Sigmoid colon (tissue), 7 donors: ENCODE data around the gene OAS3. TPM values are rescaled to one million over a fixed set of nuclear protein-coding genes. Genes with fewer than 3 reads are reported as not detected.
"Not testable (repeated sequence)": the region's sequence is repeated elsewhere in the genome, so short reads cannot be mapped to it uniquely, and the experiment has no call there.

Experiments
- DNase-seq: peaks from one replicate; pipeline ENCODE4 v3.0.0-alpha.2; 2019
- H3K27ac ChIP-seq, 4 donors: fragments of 200-600 bp; sonication (generic); one replicate each; pipeline ENCODE4 v1.5.1; 2016 to 2019; ENCODE audit warnings: mild to moderate bottlenecking in 1 of 4
- H3K27me3 ChIP-seq, 3 donors: fragments of 200-600 bp; sonication (generic); one replicate each; pipeline ENCODE4 v1.5.1; 2019; ENCODE audit warnings: mild to moderate bottlenecking in 1 of 3
- H3K36me3 ChIP-seq, 4 donors: fragments of 200-600 bp; sonication (generic); one replicate each; pipeline ENCODE4 v1.5.1; 2016 to 2019
- H3K4me1 ChIP-seq, 4 donors: fragments of 200-600 bp; sonication (generic); one replicate each; pipeline ENCODE4 v1.5.1; 2017 to 2019
- H3K4me3 ChIP-seq, 4 donors: fragments of 200-600 bp; sonication (generic); one replicate each; pipeline ENCODE4 v1.5.1; 2017 to 2019; ENCODE audit warnings: mild to moderate bottlenecking in 2 of 4, moderate library complexity in 1 of 4
- H3K9me3 ChIP-seq, 4 donors: fragments of 200-600 bp in 3 of 4; sonication (generic) in 3 of 4; one replicate each; pipeline versions ENCODE4 v1.5.1 to v1.6.1; 2013 to 2019
- EP300 ChIP-seq, 4 donors: sonication (generic); formaldehyde crosslinking; IDR thresholded peaks; one replicate each; pipeline ENCODE4 v1.6.1; 2017; ENCODE audit warnings: antibody characterized with exemption in 4 of 4
- POLR2A ChIP-seq, 2 donors: fragments of 450-650 bp; IDR thresholded peaks; one replicate each; pipeline ENCODE4 v1.6.1; 2016; ENCODE audit warnings: antibody characterized with exemption in 2 of 2, mild to moderate bottlenecking in 2 of 2, moderate library complexity in 2 of 2
- POLR2AphosphoS5 ChIP-seq, 4 donors: sonication (generic); formaldehyde crosslinking; IDR thresholded peaks; one replicate each; pipeline ENCODE4 v1.6.1; 2017; ENCODE audit warnings: antibody characterized with exemption in 4 of 4
- WGBS, 2 donors: extraction: QIAGEN DNeasy Blood & Tissue Kit; methylation state at CpG; one replicate each; pipeline ENCODE4 v1.1.7; 2013; 5-methylcytosine and 5-hydroxymethylcytosine counted together
- intact Hi-C: fragments of 100-400 bp; cut with DNase I; formaldehyde crosslinking; loops from one replicate; pipeline ENCODE4 v1.15.1; 2023
- polyA plus RNA-seq, 3 donors: library from polyadenylated mRNA; stranded (reverse); fragments of 200-250 nt; gene quantifications; one replicate each; pipeline ENCODE4 v1.2.3, GENCODE V29; 2013
- total RNA-seq, 4 donors: library from RNA; depleted of rRNA; stranded (reverse); fragments of >200 nt; gene quantifications; one replicate each; pipeline ENCODE4 v1.1.0, GENCODE V29; 2016
- TF ChIP-seq, protein P1 (sequence below), 4 experiments: fragments of 450-650 bp in 3 of 4; fragments of 200-600 bp in 1 of 4; IDR thresholded peaks; one replicate each; pipeline ENCODE4 v1.5.1; 2016 to 2019; ENCODE audit warnings: antibody characterized with exemption in 4 of 4, mild to moderate bottlenecking in 3 of 4, moderate library complexity in 2 of 4
- donor health status: healthy with polysubstance abuse.
- donor health status: Bipolar disorder and iron deficiency.
- donor health status: healthy.

OAS3 gene
- total and polyA plus RNA-seq, 7 donors: 1.8 to 37.0 (median 6.1) TPM

GRCh38 chr12:112919121-112919520, 19.2 kb upstream of the OAS3 start:
- no peak overlapping the region for H3K27ac ChIP-seq
- TF ChIP-seq POLR2AphosphoS5 (IDR thresholded peaks at IDR 0.05) (no peak), EP300 (IDR thresholded peaks at IDR 0.05) (no peak), POLR2A (IDR thresholded peaks at IDR 0.05) (no peak)
- TF ChIP-seq, protein P1, sequence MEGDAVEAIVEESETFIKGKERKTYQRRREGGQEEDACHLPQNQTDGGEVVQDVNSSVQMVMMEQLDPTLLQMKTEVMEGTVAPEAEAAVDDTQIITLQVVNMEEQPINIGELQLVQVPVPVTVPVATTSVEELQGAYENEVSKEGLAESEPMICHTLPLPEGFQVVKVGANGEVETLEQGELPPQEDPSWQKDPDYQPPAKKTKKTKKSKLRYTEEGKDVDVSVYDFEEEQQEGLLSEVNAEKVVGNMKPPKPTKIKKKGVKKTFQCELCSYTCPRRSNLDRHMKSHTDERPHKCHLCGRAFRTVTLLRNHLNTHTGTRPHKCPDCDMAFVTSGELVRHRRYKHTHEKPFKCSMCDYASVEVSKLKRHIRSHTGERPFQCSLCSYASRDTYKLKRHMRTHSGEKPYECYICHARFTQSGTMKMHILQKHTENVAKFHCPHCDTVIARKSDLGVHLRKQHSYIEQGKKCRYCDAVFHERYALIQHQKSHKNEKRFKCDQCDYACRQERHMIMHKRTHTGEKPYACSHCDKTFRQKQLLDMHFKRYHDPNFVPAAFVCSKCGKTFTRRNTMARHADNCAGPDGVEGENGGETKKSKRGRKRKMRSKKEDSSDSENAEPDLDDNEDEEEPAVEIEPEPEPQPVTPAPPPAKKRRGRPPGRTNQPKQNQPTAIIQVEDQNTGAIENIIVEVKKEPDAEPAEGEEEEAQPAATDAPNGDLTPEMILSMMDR (IDR thresholded peaks at IDR 0.05): no peak
- no peak for DNase-seq
- intact Hi-C loops: no loop called here
- no peaks in the 10 kb centered on the region for H3K9me3 ChIP-seq
- 85 to 95% methylated on average over 6 of the region's 6 CpGs for WGBS, 2 donors
- H3K4me3 ChIP-seq: no peak overlapping the region
- H3K36me3 ChIP-seq: peaks cover 0 to 31% (median 2%) of the 10 kb centered on the region in 4 donors
- H3K27me3 ChIP-seq: no peaks in the 10 kb centered on the region
- H3K4me1 ChIP-seq: no peaks in the 10 kb centered on the region

- no peak overlapping the region for H3K4me3 ChIP-seq
- 13 to 22% methylated on average over 7 of the region's 7 CpGs for WGBS, 2 donors
- H3K27ac ChIP-seq: no peak overlapping the region
- H3K9me3 ChIP-seq: no peaks in the 10 kb centered on the region
- DNase-seq: no peak
- H3K36me3 ChIP-seq: peaks cover 0 to 4% (median 0%) of the 10 kb centered on the region in 4 donors
- TF ChIP-seq EP300 (IDR thresholded peaks at IDR 0.05) (no peak), POLR2A (IDR thresholded peaks at IDR 0.05) (no peak), POLR2AphosphoS5 (IDR thresholded peaks at IDR 0.05) (no peak)
- TF ChIP-seq, protein P1 (IDR thresholded peaks at IDR 0.05): no peak
- intact Hi-C loops: no loop called here
- no peaks in the 10 kb centered on the region for H3K27me3 ChIP-seq
- H3K4me1 ChIP-seq: no peaks in the 10 kb centered on the region
Observed at GRCh38 chr12:112924986-112925385, 13.3 kb upstream of the OAS3 start.

GRCh38 chr12:112926416-112927033, 11.7 kb upstream of the OAS3 start:
- H3K4me1 ChIP-seq, H3K27ac ChIP-seq, H3K9me3 ChIP-seq, intact Hi-C loops, DNase-seq, H3K27me3 ChIP-seq, H3K4me3 ChIP-seq, H3K36me3 ChIP-seq: not testable (repeated sequence)
- 39 to 49% methylated on average over 7 of the region's 7 CpGs for WGBS, 2 donors

GRCh38 chr12:112927475-112927874, 10.8 kb upstream of the OAS3 start:
- no peak for DNase-seq
- intact Hi-C loops: no loop called here
- no peaks in the 10 kb centered on the region for H3K4me1 ChIP-seq
- H3K36me3 ChIP-seq: peaks cover 0 to 4% (median 0%) of the 10 kb centered on the region in 4 donors
- H3K4me3 ChIP-seq: no peak overlapping the region
- 63 to 78% methylated on average over 3 of the region's 3 CpGs for WGBS, 2 donors
- no peaks in the 10 kb centered on the region for H3K27me3 ChIP-seq
- H3K9me3 ChIP-seq: no peaks in the 10 kb centered on the region
- H3K27ac ChIP-seq: no peak overlapping the region
- TF ChIP-seq, protein P1 (IDR thresholded peaks at IDR 0.05): no peak
- TF ChIP-seq POLR2AphosphoS5 (IDR thresholded peaks at IDR 0.05): no peak
- TF ChIP-seq EP300 (IDR thresholded peaks at IDR 0.05): no peak
- TF ChIP-seq POLR2A (IDR thresholded peaks at IDR 0.05): no peak

DNA sequence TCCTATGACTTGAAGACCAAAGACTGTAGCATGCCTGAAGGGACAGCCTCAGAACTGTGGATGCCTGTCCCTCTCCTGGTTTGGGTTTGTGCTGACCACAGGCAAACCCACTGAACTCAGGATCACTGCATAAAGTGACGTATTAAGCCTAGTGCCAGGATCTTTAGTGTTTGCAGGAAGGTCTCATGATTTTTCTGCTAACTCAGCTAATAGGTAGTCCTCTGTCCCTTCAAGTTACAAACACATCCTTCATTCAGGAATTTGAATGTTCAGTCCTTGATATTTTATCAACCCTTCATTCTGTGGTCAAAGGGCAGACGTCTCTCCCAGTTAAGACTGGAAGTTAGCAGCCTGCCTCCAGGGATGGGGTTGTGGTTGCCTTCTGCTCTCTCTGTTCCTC, 10.3 kb upstream of the OAS3 start:
- TF ChIP-seq, protein P1 (IDR thresholded peaks at IDR 0.05): no peak
- TF ChIP-seq POLR2AphosphoS5 (IDR thresholded peaks at IDR 0.05): no peak
- no peak for TF ChIP-seq POLR2A (IDR thresholded peaks at IDR 0.05)
- TF ChIP-seq EP300 (IDR thresholded peaks at IDR 0.05): no peak
- no peak overlapping the region for H3K27ac ChIP-seq
- intact Hi-C loops: no loop called here

More for the DNA sequence above, 10.3 kb upstream of the OAS3 start:
- no peaks in the 10 kb centered on the region for H3K27me3 ChIP-seq
- no peaks in the 10 kb centered on the region for H3K9me3 ChIP-seq
- H3K36me3 ChIP-seq: peaks cover 0 to 4% (median 0%) of the 10 kb centered on the region in 4 donors
- no peaks in the 10 kb centered on the region for H3K4me1 ChIP-seq
- WGBS, 2 donors: 49 to 79% methylated on average over 2 of the region's 2 CpGs
- H3K4me3 ChIP-seq: no peak overlapping the region
- no peak for DNase-seq
